ENCODE measurements around the gene SLC6A6. TPM values are rescaled to one million over a fixed set of nuclear protein-coding genes. Genes with fewer than 3 reads are reported as not detected.

SLC6A6 gene
- total and polyA plus RNA-seq, 8 donors: 14.0 to 134 (median 20.8) TPM

GRCh38 chr3:14490831-14491230, 88.4 kb downstream of the SLC6A6 start:
- TF ChIP-seq CTCF (IDR thresholded peaks at IDR 0.05): no peak
- ATAC-seq (no peak), DNase-seq (no peak)
- intact Hi-C loops (cut with DNase I): no loop called here
- Histone ChIP-seq H3K4me3 (no peak overlapping the region), H3K4me1 (no peaks in the 10 kb centered on the region), H3K27me3 (no peaks in the 10 kb centered on the region), H3K9me3 (no peaks in the 10 kb centered on the region), H3K27ac (no peak overlapping the region), H3K36me3 (peaks cover 0 to 52% of the 10 kb centered on the region in 2 donors)

DNA sequence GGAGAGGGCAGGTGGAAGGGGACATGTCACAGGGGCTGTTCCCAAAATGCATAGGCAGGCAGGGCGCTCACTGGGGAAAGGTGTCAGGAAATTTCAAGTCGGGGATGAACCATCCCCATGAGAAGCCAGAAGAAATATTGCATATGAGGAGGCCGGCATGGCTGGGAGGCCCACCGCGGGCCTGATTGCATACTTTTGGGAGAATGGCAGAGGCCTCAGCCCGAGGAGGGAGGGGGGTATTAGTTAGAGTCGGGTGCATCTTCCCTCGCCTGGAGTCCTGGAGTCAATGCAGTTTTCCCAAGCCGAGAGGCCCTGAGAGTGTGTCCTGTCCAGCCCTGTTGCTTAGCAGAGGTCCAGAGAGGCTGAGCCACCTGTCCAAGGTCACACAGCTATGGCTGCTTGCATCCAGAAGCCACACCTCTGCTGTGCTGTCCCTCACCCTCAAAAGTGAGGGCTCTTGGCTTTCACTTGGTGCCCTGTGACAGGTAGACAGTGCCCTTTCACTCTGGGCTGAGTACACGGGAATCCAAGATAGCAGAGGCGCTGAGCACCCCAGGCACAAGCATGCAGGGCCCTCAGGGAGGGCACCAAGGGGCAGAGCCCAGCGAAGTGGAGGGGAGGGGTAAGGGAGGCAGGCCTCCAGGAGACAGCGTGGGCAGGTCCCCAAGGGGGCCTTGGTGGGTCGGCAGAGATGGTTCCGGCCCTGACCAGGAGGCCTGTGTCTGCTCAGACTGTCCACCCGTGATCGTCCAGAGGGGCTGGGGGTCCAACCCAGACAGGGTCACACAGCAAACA, 89.2 kb downstream of the SLC6A6 start:
- peak in 1 of 4 donors; percentile 76 for DNase-seq
- Histone ChIP-seq H3K27ac (no peak overlapping the region), H3K4me3 (no peak overlapping the region), H3K4me1 (no peaks in the 10 kb centered on the region), H3K36me3 (peaks cover 0 to 44% of the 10 kb centered on the region in 2 donors), H3K9me3 (no peaks in the 10 kb centered on the region), H3K27me3 (no peaks in the 10 kb centered on the region)
- intact Hi-C loops (cut with DNase I): no loop called here
- ATAC-seq: no peak
- no peak for TF ChIP-seq CTCF (IDR thresholded peaks at IDR 0.05)

GRCh38 chr3:14492948-14493881, 90.8 kb downstream of the SLC6A6 start:
- Histone ChIP-seq H3K27ac (no peak overlapping the region), H3K9me3 (no peaks in the 10 kb centered on the region), H3K4me1 (no peaks in the 10 kb centered on the region), H3K27me3 (no peaks in the 10 kb centered on the region), H3K36me3 (peaks cover 0 to 28% of the 10 kb centered on the region in 2 donors), H3K4me3 (no peak overlapping the region)
- intact Hi-C loops (cut with DNase I): no loop called here
- no peak for TF ChIP-seq CTCF (IDR thresholded peaks at IDR 0.05)
- DNase-seq (peak in 1 of 4 donors; percentile 55), ATAC-seq (no peak)

DNA sequence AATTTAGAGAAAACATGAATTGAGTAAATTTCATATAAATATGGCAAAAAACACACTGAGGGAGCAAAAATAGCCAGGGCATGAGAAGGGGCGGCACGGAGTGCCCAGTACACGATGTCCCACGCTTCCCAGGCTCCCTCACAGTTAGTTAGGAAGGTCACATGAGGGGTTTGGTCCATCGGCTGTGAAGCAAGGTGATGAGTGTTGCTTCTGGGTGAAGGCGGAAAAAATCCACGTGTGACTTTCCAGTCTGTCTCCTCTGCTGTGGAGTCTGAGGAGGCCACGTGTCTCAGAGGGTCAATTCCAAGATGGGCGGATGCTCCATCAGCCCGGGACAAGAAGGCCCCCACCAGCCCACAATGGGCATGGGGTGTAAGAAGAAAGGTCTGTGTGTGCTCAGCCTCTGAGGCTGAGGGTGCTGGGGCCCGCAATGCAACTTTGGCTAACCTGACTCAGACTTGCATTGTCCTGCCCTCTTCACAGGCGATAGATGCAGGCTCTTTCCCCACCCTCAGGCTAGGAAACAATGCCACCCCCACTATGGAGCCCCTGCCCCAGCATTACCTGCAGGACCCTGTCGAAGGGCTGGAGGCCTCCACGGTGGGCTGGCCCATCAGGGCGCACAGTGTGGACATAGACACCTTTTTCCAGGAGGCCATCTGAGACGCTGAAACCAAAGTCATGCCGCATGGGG, 92.0 kb downstream of the SLC6A6 start:
- ATAC-seq: no peak

More for the DNA sequence above, 92.0 kb downstream of the SLC6A6 start:
- peaks cover 0 to 16% of the 10 kb centered on the region in 2 donors for H3K36me3 ChIP-seq
- no peak for TF ChIP-seq CTCF (IDR thresholded peaks at IDR 0.05)
- H3K9me3 ChIP-seq: no peaks in the 10 kb centered on the region
- no peak for DNase-seq
- no peaks in the 10 kb centered on the region for H3K27me3 ChIP-seq
- H3K27ac ChIP-seq: no peak overlapping the region
- no peaks in the 10 kb centered on the region for H3K4me1 ChIP-seq
- intact Hi-C loops (cut with DNase I): no loop called here
- H3K4me3 ChIP-seq: no peak overlapping the region
